Breast epithelium (tissue), 4 donors: ENCODE measurements around the gene PPFIA3. TPM values are rescaled to one million over a fixed set of nuclear protein-coding genes. Genes with fewer than 3 reads are reported as not detected.

Source experiments
- DNase-seq, 2 donors: peaks; one replicate each; pipeline ENCODE4 v3.0.0-alpha.2; 2019; ENCODE audit warnings: low spot score in 2 of 2
- H3K27ac ChIP-seq, 2 donors: fragments of 200-600 bp; sonication (generic) in 1 of 2; one replicate each; pipeline ENCODE4 v1.5.1; 2016 to 2019; ENCODE audit warnings: mild to moderate bottlenecking in 1 of 2
- H3K27me3 ChIP-seq, 2 donors: fragments of 200-600 bp; sonication (generic) in 1 of 2; one replicate each; pipeline versions ENCODE4 v1.5.1 to v1.6.0; 2017 to 2019; ENCODE audit warnings: control low read depth in 1 of 2, mild to moderate bottlenecking in 1 of 2
- H3K36me3 ChIP-seq: fragments of 200-600 bp; one replicate; pipeline ENCODE4 v1.5.1; 2019
- H3K4me1 ChIP-seq, 2 donors: fragments of 200-600 bp; sonication (generic); one replicate each; pipeline ENCODE4 v1.5.1; 2016 to 2019; ENCODE audit warnings: control low read depth in 1 of 2
- H3K4me3 ChIP-seq, 3 donors: fragments of 200-600 bp; sonication (generic); 1 replicate in 2 of 3; 2 replicates in 1 of 3; pipeline ENCODE4 v1.5.1; 2016 to 2019; ENCODE audit warnings: mild to moderate bottlenecking in 3 of 3, moderate library complexity in 2 of 3
- H3K9me3 ChIP-seq, 2 donors: fragments of 200-600 bp; sonication (generic) in 1 of 2; one replicate each; pipeline ENCODE4 v1.5.1; 2016 to 2019; ENCODE audit warnings: control low read depth in 1 of 2
- CTCF ChIP-seq, 3 donors: fragments of 450-650 bp; IDR thresholded peaks; one replicate each; pipeline ENCODE4 v1.5.1; 2016 to 2017; ENCODE audit warnings: antibody characterized with exemption in 3 of 3, mild to moderate bottlenecking in 3 of 3, moderate library complexity in 3 of 3
- POLR2A ChIP-seq: fragments of 450-650 bp; IDR thresholded peaks from one replicate; pipeline ENCODE4 v1.6.1; 2016; ENCODE audit warnings: antibody characterized with exemption, mild to moderate bottlenecking, moderate library complexity
- POLR2AphosphoS5 ChIP-seq, 3 donors: sonication (generic); formaldehyde crosslinking; IDR thresholded peaks; one replicate each; pipeline ENCODE4 v1.6.1; 2017; ENCODE audit warnings: antibody characterized with exemption in 3 of 3
- intact Hi-C: fragments of 100-400 bp; cut with DNase I; formaldehyde crosslinking; loops from one replicate; pipeline ENCODE4 v1.15.1; 2023; ENCODE audit warnings: low total_unique reads
- total RNA-seq, 3 donors: library from RNA; depleted of rRNA; stranded (reverse); fragments of >200 nt; gene quantifications; one replicate each; pipeline ENCODE4 v1.1.0, GENCODE V29; 2016

The PPFIA3 gene
- total RNA-seq, 3 donors from 2014 or later: 3.4 to 6.2 (median 3.4) TPM

DNA sequence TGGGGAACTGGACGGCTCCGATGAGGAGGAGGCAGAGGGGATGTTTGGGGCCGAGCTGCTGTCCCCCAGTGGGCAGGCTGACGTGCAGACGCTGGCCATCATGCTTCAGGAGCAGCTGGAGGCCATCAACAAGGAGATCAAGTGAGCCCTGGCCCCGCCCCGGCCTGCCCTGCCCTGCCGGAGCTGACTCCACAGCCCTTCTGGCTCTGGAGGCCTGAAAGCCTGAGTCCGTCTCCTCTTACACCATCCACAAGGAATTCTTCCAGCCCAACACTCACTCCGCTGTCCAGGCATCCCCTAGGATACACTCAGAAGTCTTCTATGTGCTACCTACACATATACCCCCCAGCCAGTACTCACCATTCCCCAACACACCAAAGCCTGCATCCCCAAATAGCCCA is 17.4 kb downstream of the PPFIA3 start:
- Histone ChIP-seq H3K36me3 (no peaks in the 10 kb centered on the region), H3K9me3 (no peaks in the 10 kb centered on the region), H3K27me3 (no peaks in the 10 kb centered on the region), H3K4me1 (no peaks in the 10 kb centered on the region), H3K4me3 (no peak overlapping the region), H3K27ac (no peak overlapping the region)
- TF ChIP-seq POLR2A: no peak
- TF ChIP-seq POLR2AphosphoS5 (IDR thresholded peaks at IDR 0.05): no peak
- TF ChIP-seq CTCF (IDR thresholded peaks at IDR 0.05): no peak
- DNase-seq: no peak
- intact Hi-C loops: no loop called here

DNA sequence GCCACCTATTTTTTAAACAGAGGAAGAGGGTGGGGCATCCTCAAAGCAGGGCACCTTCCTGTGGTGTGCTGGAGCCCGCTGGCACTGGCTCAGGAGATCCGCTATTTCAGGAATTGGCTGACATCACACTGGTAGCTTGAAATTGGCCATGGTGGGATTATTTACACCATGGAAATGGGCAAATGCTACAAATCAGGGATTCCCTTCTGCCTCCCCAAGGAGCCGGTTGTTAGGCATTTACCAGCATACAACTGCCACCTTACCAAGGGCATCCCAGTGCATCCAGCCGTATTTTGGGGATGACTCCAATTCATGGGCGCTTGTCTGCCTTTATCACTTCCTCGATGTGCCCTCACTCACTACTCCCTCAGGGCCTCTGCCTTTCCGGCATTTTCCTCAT is 21.6 kb downstream of the PPFIA3 start:
- Histone ChIP-seq H3K27ac (no peak overlapping the region), H3K4me1 (peaks cover 1 to 5% of the 10 kb centered on the region in 2 donors), H3K4me3 (no peak overlapping the region), H3K9me3 (no peaks in the 10 kb centered on the region), H3K27me3 (no peaks in the 10 kb centered on the region), H3K36me3 (no peaks in the 10 kb centered on the region)
- TF ChIP-seq CTCF (IDR thresholded peaks at IDR 0.05): no peak
- TF ChIP-seq POLR2AphosphoS5 (IDR thresholded peaks at IDR 0.05): no peak
- no peak for TF ChIP-seq POLR2A
- DNase-seq: no peak
- intact Hi-C loops: no loop called here

GRCh38 chr19:49141352-49141751 is 22.0 kb downstream of the PPFIA3 start:
- H3K4me1 ChIP-seq: peaks cover 3 to 7% of the 10 kb centered on the region in 2 donors
- intact Hi-C loops: no loop called here
- TF ChIP-seq POLR2AphosphoS5 (IDR thresholded peaks at IDR 0.05) (no peak), CTCF (IDR thresholded peaks at IDR 0.05) (no peak), POLR2A (no peak)

DNA sequence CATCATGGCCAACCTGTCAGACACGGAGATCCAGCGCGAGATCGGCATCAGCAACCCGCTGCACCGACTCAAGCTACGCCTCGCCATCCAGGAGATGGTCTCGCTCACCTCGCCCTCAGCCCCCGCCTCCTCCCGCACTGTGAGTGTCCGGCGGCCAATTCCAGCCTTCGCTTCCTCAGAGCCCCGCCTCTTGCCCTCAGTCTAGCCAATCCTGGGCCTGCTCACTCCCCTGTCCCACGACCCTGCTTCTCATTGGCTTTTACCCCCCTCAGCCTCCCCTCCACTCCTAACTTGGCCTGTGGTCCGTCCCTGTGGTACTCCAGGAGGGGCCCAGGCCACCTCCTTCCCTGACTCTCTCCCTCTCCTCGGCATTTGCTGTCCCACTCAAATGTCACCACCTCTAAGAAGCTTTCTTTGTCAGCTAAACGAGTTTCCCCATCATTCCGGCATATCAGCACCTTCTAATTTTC is 23.6 kb downstream of the PPFIA3 start:
- H3K27ac ChIP-seq: no peak overlapping the region

More at GRCh38 chr19:49141352-49141751, 22.0 kb downstream of the PPFIA3 start:
- no peaks in the 10 kb centered on the region for H3K9me3 ChIP-seq
- H3K36me3 ChIP-seq: no peaks in the 10 kb centered on the region
- no peak overlapping the region for H3K4me3 ChIP-seq
- H3K27ac ChIP-seq: no peak overlapping the region
- DNase-seq: no peak
- H3K27me3 ChIP-seq: no peaks in the 10 kb centered on the region

More for the DNA sequence above, 23.6 kb downstream of the PPFIA3 start:
- TF ChIP-seq CTCF (IDR thresholded peaks at IDR 0.05): no peak
- TF ChIP-seq POLR2A: no peak
- TF ChIP-seq POLR2AphosphoS5 (IDR thresholded peaks at IDR 0.05): no peak
- Histone ChIP-seq H3K9me3 (no peaks in the 10 kb centered on the region), H3K36me3 (no peaks in the 10 kb centered on the region), H3K4me1 (peaks cover 3 to 7% of the 10 kb centered on the region in 2 donors), H3K4me3 (peak overlapping the region; percentile 37 to 71 (median 54)), H3K27me3 (no peaks in the 10 kb centered on the region)
- DNase-seq: peak; percentile 91 to 92
- intact Hi-C loops: no loop called here
